Thymus (tissue), 11 donors: ENCODE results near the gene TMC2. TPM values are rescaled to one million over a fixed set of nuclear protein-coding genes. Genes with fewer than 3 reads are reported as not detected.

Experiments
- DNase-seq, 9 donors: peaks; one replicate each; pipeline ENCODE4 v3.0.0-alpha.2; 2013; ENCODE audit warnings: low spot score in 9 of 9, low read depth in 6 of 9, missing footprints in 1 of 9
- H3K27ac ChIP-seq, 2 donors: one replicate each; pipeline ENCODE4 v1.5.1; 2013; ENCODE audit warnings: control low read depth in 1 of 2, low read depth in 1 of 2, low read length in 1 of 2, mild to moderate bottlenecking in 1 of 2, moderate library complexity in 1 of 2
- H3K27me3 ChIP-seq, 2 donors: one replicate each; pipeline ENCODE4 v1.5.1; 2013; ENCODE audit warnings: low read length in 1 of 2; ENCODE audit not compliant: control insufficient read depth in 2 of 2, insufficient read depth in 1 of 2
- H3K36me3 ChIP-seq, 2 donors: one replicate each; pipeline ENCODE4 v1.5.1; 2013; ENCODE audit warnings: low read length in 1 of 2, mild to moderate bottlenecking in 1 of 2, moderate library complexity in 1 of 2; ENCODE audit not compliant: control insufficient read depth in 2 of 2, insufficient read depth in 2 of 2
- H3K4me1 ChIP-seq, 2 donors: one replicate each; pipeline ENCODE4 v1.5.1; 2013; ENCODE audit warnings: low read length in 2 of 2; ENCODE audit not compliant: control insufficient read depth in 2 of 2, insufficient read depth in 2 of 2
- H3K4me3 ChIP-seq, 2 donors: one replicate each; pipeline ENCODE4 v1.5.1; 2013; ENCODE audit warnings: low read length in 2 of 2, control low read depth in 1 of 2, mild to moderate bottlenecking in 1 of 2
- H3K9me3 ChIP-seq, 2 donors: one replicate each; pipeline ENCODE4 v1.5.1; 2013; ENCODE audit warnings: low read length in 1 of 2, mild to moderate bottlenecking in 1 of 2; ENCODE audit not compliant: control insufficient read depth in 2 of 2, insufficient read depth in 1 of 2
- WGBS: extraction: QIAGEN DNeasy Blood & Tissue Kit; methylation state at CpG from one replicate; pipeline ENCODE4 v1.1.7; 2013; 5-methylcytosine and 5-hydroxymethylcytosine counted together
- polyA plus RNA-seq: library from polyadenylated mRNA; stranded (reverse); fragments of 200-250 nt; gene quantifications from one replicate; pipeline ENCODE4 v1.2.3, GENCODE V29; 2013
- total RNA-seq: library from RNA; stranded (reverse); fragments of 120-200 nt; gene quantifications from one replicate; pipeline ENCODE4 v1.2.4, GENCODE V29; 2013
- donor health status: healthy.

TMC2 gene
- total and polyA plus RNA-seq, 2 donors = 0.05 TPM; not detected in 1

DNA sequence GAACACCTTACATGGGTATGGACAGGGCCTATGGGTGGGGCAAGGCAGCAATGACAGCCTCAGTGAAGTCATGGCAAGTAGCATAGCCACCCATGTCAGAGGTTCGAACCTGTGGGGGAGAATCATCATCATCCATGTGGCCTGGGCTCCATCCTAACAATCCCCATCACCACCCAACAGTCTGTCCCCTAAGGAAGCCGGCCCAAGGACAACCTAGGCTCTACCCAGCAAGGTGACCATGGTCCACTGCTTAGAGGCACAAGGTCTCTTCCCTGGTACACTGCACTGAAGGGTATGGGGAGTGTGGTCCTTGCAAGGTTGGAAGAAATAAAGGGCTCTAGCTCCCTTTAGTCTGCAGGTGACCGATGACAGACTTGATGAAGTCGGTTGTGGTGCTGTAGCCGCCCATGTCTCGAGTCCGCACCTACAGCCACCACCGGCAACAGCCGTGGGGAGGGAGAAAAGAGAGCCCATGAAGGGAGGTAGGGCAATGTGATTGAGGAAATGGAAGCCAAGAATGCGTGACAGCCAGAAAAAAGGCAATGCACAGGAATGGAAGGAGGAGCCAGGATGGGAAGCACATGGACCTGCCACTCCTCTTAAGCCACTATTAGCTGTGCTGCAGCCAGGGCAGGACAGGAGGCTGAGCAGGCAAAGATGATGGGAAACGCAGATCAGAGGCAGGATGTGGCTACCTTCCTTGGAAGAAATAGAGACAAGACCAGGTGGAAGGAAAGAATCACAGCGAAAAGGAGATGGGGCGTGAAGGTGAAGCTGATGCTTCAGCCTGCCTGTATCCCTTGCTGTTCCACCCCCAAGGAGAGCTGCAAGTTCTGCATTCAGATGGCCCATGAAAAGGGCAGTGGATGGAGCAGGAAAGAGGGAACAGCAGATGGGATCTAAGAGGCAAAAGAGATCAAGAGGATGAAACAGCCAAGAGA lies 122.3 kb downstream of the TMC2 start:
- Histone ChIP-seq H3K4me3 (no peak overlapping the region), H3K4me1 (peaks cover 15 to 16% of the 10 kb centered on the region in 2 donors), H3K9me3 (no peaks in the 10 kb centered on the region), H3K27me3 (no peaks in the 10 kb centered on the region), H3K36me3 (peaks cover 73 to 78% of the 10 kb centered on the region in 2 donors), H3K27ac (no peak overlapping the region)
- 93% methylated on average over 13 of the region's 13 CpGs for WGBS
- DNase-seq = no peak

DNA sequence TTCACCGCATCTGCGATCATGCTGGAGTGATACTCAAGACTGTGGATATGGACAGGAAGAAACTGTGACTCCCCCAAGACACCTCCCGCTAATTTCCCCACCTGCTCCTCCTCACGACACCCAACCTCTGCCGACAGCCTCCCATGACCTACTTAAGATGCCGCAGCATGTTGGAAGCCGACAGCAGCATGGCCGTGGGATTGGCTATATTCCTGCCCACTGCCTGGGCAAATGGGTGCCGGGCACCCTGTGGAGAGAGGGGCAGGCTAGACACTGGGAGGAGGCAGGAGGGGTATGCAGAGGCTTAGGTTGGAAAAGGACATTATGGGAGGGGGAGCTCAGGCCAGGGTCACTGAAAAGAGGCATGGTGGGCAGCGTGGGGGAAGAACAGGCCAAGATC lies 123.2 kb downstream of the TMC2 start:
- peaks cover 11% of the 10 kb centered on the region in 2 donors for H3K4me1 ChIP-seq
- peaks cover 66 to 70% of the 10 kb centered on the region in 2 donors for H3K36me3 ChIP-seq
- no peaks in the 10 kb centered on the region for H3K9me3 ChIP-seq
- DNase-seq = no peak
- H3K27ac ChIP-seq = no peak overlapping the region
- 98% methylated on average over 10 of the region's 10 CpGs for WGBS
- H3K4me3 ChIP-seq = no peak overlapping the region
- no peaks in the 10 kb centered on the region for H3K27me3 ChIP-seq

DNA sequence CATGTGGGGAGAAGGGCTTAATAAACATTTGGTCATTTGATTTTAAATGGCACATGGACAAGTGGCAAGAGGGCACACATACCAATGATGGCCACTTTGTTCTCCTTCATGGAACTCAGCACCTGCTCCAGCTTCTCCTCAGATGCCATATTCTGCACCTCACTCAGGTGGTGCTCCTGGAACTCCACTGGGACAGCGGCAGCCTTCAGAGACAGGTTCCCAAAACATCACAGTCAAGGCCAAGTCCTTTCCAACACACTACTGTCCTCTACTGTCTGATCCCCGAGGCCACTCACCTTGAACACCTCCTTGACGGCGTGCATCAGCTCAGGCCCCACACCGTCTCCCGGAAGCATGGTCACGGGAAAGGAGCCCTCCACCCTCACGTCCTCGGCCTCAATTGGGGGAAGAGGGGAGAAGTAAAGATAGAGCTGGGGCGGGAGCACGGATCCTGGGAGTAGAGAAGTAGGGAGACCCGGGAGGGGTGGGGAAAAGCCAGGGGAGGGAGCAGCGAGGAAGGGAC lies 127.1 kb downstream of the TMC2 start:
- Histone ChIP-seq H3K4me3 (peak overlapping the region; percentile 65 to 86), H3K27ac (peak overlapping the region; percentile 80 to 88), H3K4me1 (peaks cover 12% of the 10 kb centered on the region in 2 donors), H3K27me3 (peaks cover 0 to 5% of the 10 kb centered on the region in 2 donors), H3K36me3 (peaks cover 28 to 31% of the 10 kb centered on the region in 2 donors), H3K9me3 (no peaks in the 10 kb centered on the region)
- WGBS = 11% methylated on average over 13 of the region's 13 CpGs
- no peak for DNase-seq

DNA sequence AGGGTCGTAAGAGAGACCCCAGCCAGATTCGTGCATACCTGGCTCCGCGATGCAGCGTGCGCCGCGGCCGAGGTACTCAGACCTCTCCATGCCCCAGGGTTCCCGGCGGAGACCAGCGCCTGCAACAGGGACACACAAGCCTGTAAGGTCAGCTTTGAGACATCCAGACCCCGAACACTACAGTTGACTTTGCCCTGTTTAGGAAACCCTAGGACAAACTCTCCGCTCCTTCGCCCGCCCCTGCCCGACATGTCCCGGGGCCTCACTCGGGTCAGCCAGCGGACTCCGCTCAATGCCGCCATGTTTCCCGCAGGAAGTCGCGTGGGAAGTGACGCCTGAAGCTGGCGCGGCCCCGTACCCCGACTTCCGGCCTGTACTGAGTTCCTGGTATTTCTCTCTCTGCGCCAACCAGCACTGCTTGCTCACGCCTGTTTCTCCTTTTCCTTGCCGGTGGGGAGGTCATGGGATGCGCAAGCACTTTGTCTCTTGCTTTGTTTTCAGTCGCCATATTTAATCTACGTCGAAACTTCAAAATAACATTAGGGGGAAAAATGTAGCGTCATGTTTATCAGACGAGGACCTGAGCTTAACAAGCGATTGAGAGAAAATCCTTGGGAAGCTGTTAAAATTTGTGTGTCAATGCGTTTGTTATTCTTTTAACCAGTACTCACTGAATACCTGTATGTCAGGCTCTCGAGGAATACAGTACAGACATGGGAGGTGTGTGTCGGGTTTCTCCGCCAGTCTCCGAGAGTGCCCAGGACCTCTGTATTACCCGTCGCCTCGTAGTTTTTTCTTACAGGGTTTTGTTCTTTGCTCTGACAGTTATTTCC lies 127.7 kb downstream of the TMC2 start, which contains the start of gene IDH3B:
TSS of gene IDH3B (minus strand) at position 330 of the 833 bp plus-strand sequence. CDS start at position 302, 28 bp downstream.
- DNase-seq = peak; percentile 75 to 93 (median 84)
- 9% methylated on average over 49 of the region's 49 CpGs for WGBS
- no peaks in the 10 kb centered on the region for H3K9me3 ChIP-seq
- H3K27ac ChIP-seq = peak within 1 kb of the TSS; percentile 88 to 91
- peaks cover 12% of the 10 kb centered on the region in 2 donors for H3K4me1 ChIP-seq
- peak within 1 kb of the TSS; percentile 65 to 86 for H3K4me3 ChIP-seq
- peaks cover 0 to 9% of the 10 kb centered on the region in 2 donors for H3K27me3 ChIP-seq
- H3K36me3 ChIP-seq = peaks cover 21 to 25% of the 10 kb centered on the region in 2 donors

DNA sequence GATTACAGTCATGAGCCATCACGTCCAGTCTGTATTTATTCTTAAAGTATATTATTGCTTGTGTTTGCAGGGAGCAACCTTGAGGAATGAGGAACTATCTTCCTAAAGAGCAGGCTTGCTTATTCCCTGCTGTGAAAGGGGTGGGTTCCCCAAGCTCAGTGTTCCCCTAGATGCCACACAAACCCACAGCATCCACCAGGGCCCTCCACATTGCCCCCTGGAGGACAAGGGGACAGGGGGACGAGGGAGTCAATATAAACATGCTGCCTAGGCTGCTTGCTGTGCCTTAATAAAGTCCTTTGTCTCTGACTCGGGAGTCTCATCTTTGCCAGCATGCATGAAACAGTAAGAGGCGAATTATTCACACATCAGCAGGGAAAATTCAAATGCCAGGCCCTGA lies 135.6 kb downstream of the TMC2 start:
- WGBS = 46% methylated on average over 4 of the region's 4 CpGs
- DNase-seq = no peak

DNA sequence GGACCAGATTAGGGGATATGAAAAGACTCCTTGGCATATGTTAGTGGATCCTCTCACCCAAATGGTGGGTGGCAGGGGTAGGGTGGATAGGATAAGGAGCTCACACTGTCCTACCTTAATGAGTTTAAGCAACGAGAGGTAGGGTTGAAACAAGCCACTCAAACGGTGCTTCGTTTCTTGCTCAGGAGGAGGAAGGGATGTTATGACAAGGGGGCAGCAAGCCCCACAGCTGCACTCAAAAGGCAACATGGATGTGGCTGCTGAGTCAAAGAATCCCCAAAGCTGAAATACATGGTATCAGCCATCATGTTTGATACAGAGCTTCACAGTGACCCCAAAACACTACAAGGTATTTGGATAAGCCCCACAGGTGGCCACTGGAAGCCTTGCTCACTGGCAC lies 136.1 kb downstream of the TMC2 start:
- peaks cover 0 to 20% of the 10 kb centered on the region in 2 donors for H3K27me3 ChIP-seq
- no peak overlapping the region for H3K27ac ChIP-seq
- 84% methylated on average over 3 of the region's 3 CpGs for WGBS
- no peak for DNase-seq
- no peaks in the 10 kb centered on the region for H3K36me3 ChIP-seq
- no peaks in the 10 kb centered on the region for H3K9me3 ChIP-seq
- no peaks in the 10 kb centered on the region for H3K4me1 ChIP-seq
- no peak overlapping the region for H3K4me3 ChIP-seq

More for the DNA sequence above, 135.6 kb downstream of the TMC2 start:
- Histone ChIP-seq H3K27ac (no peak overlapping the region), H3K4me3 (no peak overlapping the region), H3K36me3 (no peaks in the 10 kb centered on the region), H3K4me1 (no peaks in the 10 kb centered on the region), H3K9me3 (no peaks in the 10 kb centered on the region), H3K27me3 (peaks cover 0 to 20% of the 10 kb centered on the region in 2 donors)

DNA sequence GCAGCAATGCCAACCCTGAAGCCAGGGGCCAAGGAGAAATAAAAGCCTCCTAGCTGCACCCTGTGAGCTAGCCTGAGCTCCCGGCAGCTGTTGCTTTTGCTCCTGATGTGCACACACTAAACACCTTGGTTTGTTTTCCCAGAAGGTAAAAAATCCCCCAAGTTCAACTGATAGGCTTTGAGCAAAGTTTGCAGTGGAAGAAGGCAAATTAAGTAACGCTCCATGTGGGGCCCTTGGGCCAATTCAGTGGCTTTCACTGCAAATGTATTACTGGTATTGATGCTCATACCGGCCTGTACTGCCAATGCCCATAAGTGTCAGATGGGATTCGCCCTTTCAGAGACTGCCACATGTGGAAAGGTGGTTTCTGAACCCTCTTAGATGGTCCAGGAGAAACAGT lies 137.1 kb downstream of the TMC2 start:
- Histone ChIP-seq H3K4me3 (no peak overlapping the region), H3K27me3 (peaks cover 0 to 15% of the 10 kb centered on the region in 2 donors), H3K27ac (no peak overlapping the region), H3K9me3 (no peaks in the 10 kb centered on the region), H3K4me1 (no peaks in the 10 kb centered on the region), H3K36me3 (no peaks in the 10 kb centered on the region)
- no peak for DNase-seq
- 96% methylated on average over 4 of the region's 4 CpGs for WGBS

DNA sequence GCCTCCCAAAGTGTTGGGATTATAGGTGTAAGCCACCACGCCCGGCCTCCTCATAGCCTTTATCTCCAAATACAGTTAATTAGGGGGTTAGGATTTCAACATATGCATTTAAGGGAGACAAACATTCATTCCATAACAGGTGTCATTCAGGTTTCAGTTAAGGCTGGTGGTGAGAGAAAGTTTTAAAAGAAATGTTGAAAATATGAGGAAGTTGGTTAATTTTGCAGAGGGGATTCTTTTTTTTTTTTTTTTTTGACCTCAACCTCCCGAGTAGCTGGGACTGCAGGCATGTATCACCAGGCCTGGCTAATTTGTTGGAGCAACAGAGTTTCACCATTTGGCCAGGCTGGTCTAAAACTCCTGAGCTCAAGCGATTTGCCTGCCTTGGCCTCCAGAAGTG lies 143.7 kb downstream of the TMC2 start:
- peaks cover 0 to 2% of the 10 kb centered on the region in 2 donors for H3K27me3 ChIP-seq
- H3K36me3 ChIP-seq = no peaks in the 10 kb centered on the region
- 71% methylated on average over 4 of the region's 4 CpGs for WGBS
- H3K4me1 ChIP-seq = no peaks in the 10 kb centered on the region
- no peak overlapping the region for H3K27ac ChIP-seq
- no peak for DNase-seq
- H3K9me3 ChIP-seq = no peaks in the 10 kb centered on the region
- H3K4me3 ChIP-seq = no peak overlapping the region
